CD4-positive, alpha-beta T cell (primary cell): ENCODE results near the gene GCNT2. TPM values are rescaled to one million over a fixed set of nuclear protein-coding genes. Genes with fewer than 3 reads are reported as not detected.

Source experiments
- ATAC-seq: fragments of 200-7000 bp; cut with Tn5 transposase; one replicate; pipeline ENCODE4 v1.10.0; 2022; ENCODE audit warnings: mild to moderate bottlenecking; ENCODE audit not compliant: poor library complexity
- CTCF ChIA-PET: fragments of 350-600 bp; sonication (Branson Sonifier 250); formaldehyde crosslinking; loops from one replicate; lab custom pipeline; 2021; ENCODE audit warnings: antibody characterized with exemption, inconsistent platforms; lab: Charles Lee
- POLR2A ChIA-PET: fragments of 350-600 bp; sonication (Branson Sonifier 250); formaldehyde crosslinking; loops from one replicate; lab custom pipeline; 2021; ENCODE audit warnings: antibody characterized with exemption, inconsistent platforms; lab: Charles Lee
- DNase-seq, 14 experiments: peaks; one replicate each; pipeline ENCODE4 v3.0.0-alpha.2; 2013 to 2020; ENCODE audit warnings: mixed read lengths in 2 of 14
- H3K27ac ChIP-seq, 2 donors: one replicate each; pipeline versions ENCODE4 v1.5.1 to v1.7.0; 2013; ENCODE audit warnings: low read length in 2 of 2, low read depth in 1 of 2, mild to moderate bottlenecking in 1 of 2
- H3K27me3 ChIP-seq, 2 experiments: 1 replicate in 1 of 2; 2 replicates in 1 of 2; pipeline versions ENCODE4 v1.6.1 to v1.7.0; 2013; ENCODE audit warnings: low read length in 2 of 2, control low read depth in 1 of 2, mild to moderate bottlenecking in 1 of 2, moderate library complexity in 1 of 2; ENCODE audit not compliant: insufficient read depth in 2 of 2, control insufficient read depth in 1 of 2
- H3K36me3 ChIP-seq: one replicate; pipeline ENCODE4 v1.6.1; 2013; ENCODE audit warnings: low read length, control low read depth; ENCODE audit not compliant: insufficient read depth
- H3K4me1 ChIP-seq: one replicate; pipeline ENCODE4 v1.6.1; 2013; ENCODE audit warnings: low read length, control low read depth; ENCODE audit not compliant: insufficient read depth
- H3K4me3 ChIP-seq: one replicate; pipeline ENCODE4 v1.5.1; 2013; ENCODE audit warnings: mild to moderate bottlenecking, low read length, moderate library complexity
- H3K9me3 ChIP-seq, 2 experiments: 1 replicate in 1 of 2; 2 replicates in 1 of 2; pipeline versions ENCODE4 v1.6.1 to v1.7.0; 2013; ENCODE audit warnings: low read length in 2 of 2, mild to moderate bottlenecking in 2 of 2, control low read depth in 1 of 2, moderate library complexity in 1 of 2; ENCODE audit not compliant: control insufficient read depth in 1 of 2, insufficient read depth in 1 of 2
- H3K27ac Mint-ChIP-seq: one replicate; pipeline ENCODE4 v1.8.0; 2020; ENCODE audit warnings: mixed read lengths
- H3K27me3 Mint-ChIP-seq: one replicate; pipeline ENCODE4 v1.8.0; 2021; ENCODE audit warnings: mixed read lengths
- H3K36me3 Mint-ChIP-seq: one replicate; pipeline ENCODE4 v1.8.0; 2021; ENCODE audit warnings: low read depth, mixed read lengths
- H3K4me1 Mint-ChIP-seq: one replicate; pipeline ENCODE4 v1.8.0; 2021; ENCODE audit warnings: low read depth, mixed read lengths
- H3K4me3 Mint-ChIP-seq: one replicate; pipeline ENCODE4 v1.8.0; 2020; ENCODE audit warnings: mild to moderate bottlenecking, mixed read lengths
- H3K9me3 Mint-ChIP-seq: one replicate; pipeline ENCODE4 v1.8.0; 2020; ENCODE audit warnings: mixed read lengths
- intact Hi-C, 2 experiments: fragments of 100-400 bp; cut with DNase I in 1 of 2; cut with micrococcal nuclease in 1 of 2; formaldehyde crosslinking; loops; one replicate each; pipeline versions ENCODE4 v1.15.1 to v1.9.0; 2023 to 2025; cut with DNase I, micrococcal nuclease
- total RNA-seq, 174 experiments: library from RNA in 2 of 174; stranded (reverse) in 2 of 174; gene quantifications; one replicate each; pipeline ENCODE4 v1.2.3 and lab custom pipeline; 2021 to 2026
- TF ChIP-seq, protein P1 (sequence below): fragments of 200-600 bp; IDR thresholded peaks from one replicate; pipeline ENCODE4 v1.8.0; 2022; ENCODE audit warnings: antibody characterized with exemption, mild to moderate bottlenecking

GCNT2 gene
- total RNA-seq, 2 experiments from 2014 or later, result 1.5 to 1.8 TPM

DNA sequence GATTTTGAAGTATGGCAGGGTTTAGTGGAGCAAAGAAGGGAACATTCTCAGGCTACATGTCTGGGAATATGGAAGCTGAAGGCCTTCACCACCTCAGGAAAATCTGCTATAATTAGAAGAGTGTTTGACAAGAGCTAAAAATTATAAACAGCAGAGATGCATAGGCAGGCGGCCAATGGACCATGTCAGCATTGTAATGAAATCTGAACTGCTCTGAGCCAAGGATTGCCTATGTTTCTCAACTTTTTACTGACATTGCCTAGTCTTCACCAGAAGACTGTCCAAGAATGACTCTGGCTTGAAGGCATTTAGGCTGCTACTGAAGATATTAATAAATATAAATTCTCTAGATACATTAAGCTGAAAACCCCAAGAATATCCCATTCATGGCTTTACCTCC is 89.1 kb downstream of the GCNT2 start:
- no peak overlapping the region for H3K27ac ChIP-seq
- Mint-ChIP-seq H3K27ac (no peak overlapping the region), H3K4me1 (no peaks in the 10 kb centered on the region), H3K36me3 (no peaks in the 10 kb centered on the region), H3K4me3 (no peak overlapping the region), H3K27me3 (no peaks in the 10 kb centered on the region), H3K9me3 (peaks cover 3% of the 10 kb centered on the region)
- intact Hi-C loops, result no loop called here
- DNase-seq (no peak), ATAC-seq (no peak)
- no peak overlapping the region for H3K4me3 ChIP-seq
- TF ChIP-seq, protein P1, sequence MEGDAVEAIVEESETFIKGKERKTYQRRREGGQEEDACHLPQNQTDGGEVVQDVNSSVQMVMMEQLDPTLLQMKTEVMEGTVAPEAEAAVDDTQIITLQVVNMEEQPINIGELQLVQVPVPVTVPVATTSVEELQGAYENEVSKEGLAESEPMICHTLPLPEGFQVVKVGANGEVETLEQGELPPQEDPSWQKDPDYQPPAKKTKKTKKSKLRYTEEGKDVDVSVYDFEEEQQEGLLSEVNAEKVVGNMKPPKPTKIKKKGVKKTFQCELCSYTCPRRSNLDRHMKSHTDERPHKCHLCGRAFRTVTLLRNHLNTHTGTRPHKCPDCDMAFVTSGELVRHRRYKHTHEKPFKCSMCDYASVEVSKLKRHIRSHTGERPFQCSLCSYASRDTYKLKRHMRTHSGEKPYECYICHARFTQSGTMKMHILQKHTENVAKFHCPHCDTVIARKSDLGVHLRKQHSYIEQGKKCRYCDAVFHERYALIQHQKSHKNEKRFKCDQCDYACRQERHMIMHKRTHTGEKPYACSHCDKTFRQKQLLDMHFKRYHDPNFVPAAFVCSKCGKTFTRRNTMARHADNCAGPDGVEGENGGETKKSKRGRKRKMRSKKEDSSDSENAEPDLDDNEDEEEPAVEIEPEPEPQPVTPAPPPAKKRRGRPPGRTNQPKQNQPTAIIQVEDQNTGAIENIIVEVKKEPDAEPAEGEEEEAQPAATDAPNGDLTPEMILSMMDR, result no peak
- CTCF ChIA-PET, result no interaction called here
- POLR2A ChIA-PET, result no interaction called here
- H3K9me3 ChIP-seq, result no peaks in the 10 kb centered on the region
- H3K36me3 ChIP-seq, result no peaks in the 10 kb centered on the region
- H3K27me3 ChIP-seq, result no peaks in the 10 kb centered on the region
- H3K4me1 ChIP-seq, result no peaks in the 10 kb centered on the region

DNA sequence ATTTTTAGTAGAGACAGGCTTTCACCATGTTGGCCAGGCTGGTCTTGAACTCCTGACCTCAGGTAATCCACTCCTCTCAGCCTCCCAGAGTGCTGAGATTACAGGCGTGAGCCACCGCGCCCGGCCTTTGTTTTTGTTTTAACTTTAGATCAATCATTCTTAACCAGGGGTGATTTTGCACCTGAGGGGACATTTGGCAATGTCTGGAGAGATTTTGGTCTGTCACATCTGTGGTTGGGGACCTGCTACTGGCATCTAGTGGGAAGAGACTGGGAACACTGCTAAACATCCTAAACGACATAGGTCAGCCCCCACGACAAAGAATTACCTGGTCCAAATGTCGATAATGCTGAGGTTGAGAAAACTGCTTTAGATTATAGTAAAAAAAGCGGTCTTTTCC is 91.0 kb downstream of the GCNT2 start:
- Mint-ChIP-seq H3K4me3 (no peak overlapping the region), H3K4me1 (no peaks in the 10 kb centered on the region), H3K36me3 (no peaks in the 10 kb centered on the region), H3K9me3 (peaks cover 3% of the 10 kb centered on the region), H3K27me3 (no peaks in the 10 kb centered on the region), H3K27ac (no peak overlapping the region)
- TF ChIP-seq, protein P1, result no peak
- H3K9me3 ChIP-seq, result peaks cover 0 to 4% of the 10 kb centered on the region in 2 experiments
- ATAC-seq (no peak), DNase-seq (no peak)
- ChIA-PET CTCF (no interaction called here), POLR2A (no interaction called here)
- H3K36me3 ChIP-seq, result no peaks in the 10 kb centered on the region
- intact Hi-C loops, result no loop called here
- H3K4me1 ChIP-seq, result no peaks in the 10 kb centered on the region
- H3K27ac ChIP-seq, result no peak overlapping the region
- H3K27me3 ChIP-seq, result no peaks in the 10 kb centered on the region
- H3K4me3 ChIP-seq, result no peak overlapping the region

GRCh38 chr6:10613077-10613476 is 91.9 kb downstream of the GCNT2 start:
- Mint-ChIP-seq H3K27ac (no peak overlapping the region), H3K36me3 (no peaks in the 10 kb centered on the region), H3K9me3 (peaks cover 3% of the 10 kb centered on the region), H3K27me3 (no peaks in the 10 kb centered on the region), H3K4me1 (no peaks in the 10 kb centered on the region), H3K4me3 (no peak overlapping the region)
- ATAC-seq (no peak), DNase-seq (no peak)
- H3K4me1 ChIP-seq, result no peaks in the 10 kb centered on the region
- intact Hi-C loops, result no loop called here
- H3K36me3 ChIP-seq, result no peaks in the 10 kb centered on the region
- no peaks in the 10 kb centered on the region for H3K27me3 ChIP-seq
- H3K9me3 ChIP-seq, result peaks cover 0 to 4% of the 10 kb centered on the region in 2 experiments
- H3K4me3 ChIP-seq, result no peak overlapping the region
- CTCF ChIA-PET, result no interaction called here
- POLR2A ChIA-PET, result no interaction called here
- H3K27ac ChIP-seq, result no peak overlapping the region
- TF ChIP-seq, protein P1, result no peak
